Nephron (organoid): ENCODE data around the gene FXYD3.
A peak's percentile ranks its signal among the peaks of the same experiment; 100 is the strongest.

Experiments
- H3K27ac Mint-ChIP-seq, 3 experiments: 2 replicates each; pipeline ENCODE4 v1.8.0; 2020; ENCODE audit warnings: mixed read lengths in 3 of 3, mild to moderate bottlenecking in 2 of 3, moderate library complexity in 1 of 3
- H3K27me3 Mint-ChIP-seq: 2 replicates; pipeline ENCODE4 v1.8.0; 2021; ENCODE audit warnings: low read depth, mild to moderate bottlenecking, moderate library complexity, mixed read lengths
- H3K36me3 Mint-ChIP-seq: 2 replicates; pipeline ENCODE4 v1.8.0; 2020; ENCODE audit warnings: low read depth, mixed read lengths
- H3K4me1 Mint-ChIP-seq: 2 replicates; pipeline ENCODE4 v1.8.0; 2020; ENCODE audit warnings: mixed read lengths
- H3K4me3 Mint-ChIP-seq, 3 experiments: 2 replicates each; pipeline ENCODE4 v1.8.0; 2020; ENCODE audit warnings: mild to moderate bottlenecking in 3 of 3, mixed read lengths in 3 of 3, moderate library complexity in 2 of 3
- H3K9me3 Mint-ChIP-seq: 2 replicates; pipeline ENCODE4 v1.8.0; 2020; ENCODE audit warnings: mixed read lengths
- TF ChIP-seq, protein P1 (sequence below), 3 experiments: fragments of 200-600 bp; sonication (generic); IDR thresholded peaks; one replicate each; pipeline ENCODE4 v1.5.0; 2021; ENCODE audit warnings: antibody characterized with exemption in 3 of 3; ENCODE audit not compliant: unreplicated experiment in 3 of 3

FXYD3 gene

DNA sequence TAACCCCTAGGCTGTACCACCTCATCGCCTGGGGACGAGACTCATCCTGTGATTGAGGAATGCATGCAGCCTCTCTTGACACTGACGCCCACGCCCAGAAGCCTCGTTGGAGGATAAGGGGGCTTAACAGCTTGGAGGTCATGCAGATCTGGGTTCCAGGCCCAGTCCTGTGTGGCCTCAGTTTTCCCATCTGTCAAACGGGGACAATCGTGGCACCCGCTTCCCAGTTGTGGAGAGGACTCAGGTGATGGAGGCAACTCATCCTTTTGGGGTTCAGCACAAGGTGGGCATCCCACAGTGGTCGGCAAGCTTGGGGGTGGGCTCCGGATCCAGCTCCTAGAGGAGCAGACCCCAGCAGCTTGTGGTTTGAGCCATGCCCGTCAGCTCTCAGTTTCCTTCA lies 20.6 kb downstream of the FXYD3 start:
- no peaks in the 10 kb centered on the region for H3K36me3 Mint-ChIP-seq
- no peak overlapping the region for H3K4me3 Mint-ChIP-seq
- peaks cover 45% of the 10 kb centered on the region for H3K4me1 Mint-ChIP-seq
- no peak overlapping the region for H3K27ac Mint-ChIP-seq
- H3K27me3 Mint-ChIP-seq, result peaks cover 22% of the 10 kb centered on the region
- TF ChIP-seq, protein P1, sequence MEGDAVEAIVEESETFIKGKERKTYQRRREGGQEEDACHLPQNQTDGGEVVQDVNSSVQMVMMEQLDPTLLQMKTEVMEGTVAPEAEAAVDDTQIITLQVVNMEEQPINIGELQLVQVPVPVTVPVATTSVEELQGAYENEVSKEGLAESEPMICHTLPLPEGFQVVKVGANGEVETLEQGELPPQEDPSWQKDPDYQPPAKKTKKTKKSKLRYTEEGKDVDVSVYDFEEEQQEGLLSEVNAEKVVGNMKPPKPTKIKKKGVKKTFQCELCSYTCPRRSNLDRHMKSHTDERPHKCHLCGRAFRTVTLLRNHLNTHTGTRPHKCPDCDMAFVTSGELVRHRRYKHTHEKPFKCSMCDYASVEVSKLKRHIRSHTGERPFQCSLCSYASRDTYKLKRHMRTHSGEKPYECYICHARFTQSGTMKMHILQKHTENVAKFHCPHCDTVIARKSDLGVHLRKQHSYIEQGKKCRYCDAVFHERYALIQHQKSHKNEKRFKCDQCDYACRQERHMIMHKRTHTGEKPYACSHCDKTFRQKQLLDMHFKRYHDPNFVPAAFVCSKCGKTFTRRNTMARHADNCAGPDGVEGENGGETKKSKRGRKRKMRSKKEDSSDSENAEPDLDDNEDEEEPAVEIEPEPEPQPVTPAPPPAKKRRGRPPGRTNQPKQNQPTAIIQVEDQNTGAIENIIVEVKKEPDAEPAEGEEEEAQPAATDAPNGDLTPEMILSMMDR (IDR thresholded peaks at IDR 0.05; ENCODE audit: unreplicated experiment in 3 of 3), result no peak
- H3K9me3 Mint-ChIP-seq, result no peaks in the 10 kb centered on the region

DNA sequence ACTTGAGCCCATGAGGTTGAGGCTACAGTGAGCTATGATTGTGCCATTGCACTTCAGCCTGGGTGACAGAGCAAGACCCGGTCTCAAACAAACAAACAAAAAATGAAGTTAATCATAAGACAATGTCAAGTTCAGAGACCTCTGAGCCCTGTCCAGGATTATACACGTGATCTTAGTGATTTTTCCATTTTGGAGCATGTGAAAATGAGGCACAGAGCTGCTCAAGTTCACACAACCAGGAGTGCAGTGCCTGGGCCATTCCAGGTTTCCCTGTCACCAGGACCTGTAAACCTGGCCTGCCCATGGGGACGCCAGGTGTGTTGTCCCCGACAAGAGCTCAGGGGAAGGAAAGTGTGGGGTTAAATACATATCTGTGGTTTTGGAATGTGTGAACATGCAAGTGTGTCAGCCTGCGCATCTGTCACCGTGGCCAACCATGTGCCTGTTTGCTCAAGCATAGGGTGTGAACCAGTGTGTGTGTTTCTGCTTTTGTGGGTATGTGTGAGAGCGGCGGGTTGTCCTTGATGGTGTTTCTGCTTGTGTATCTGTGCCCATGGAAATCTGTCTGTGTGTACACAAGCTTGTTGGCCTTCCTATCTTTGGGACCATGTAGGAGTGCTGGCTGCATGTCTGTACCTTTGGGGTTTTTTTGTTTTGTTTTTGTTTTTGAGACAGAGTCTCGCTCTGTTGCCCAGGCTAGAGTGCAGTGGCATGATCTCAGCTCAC lies 21.5 kb downstream of the FXYD3 start:
- Mint-ChIP-seq H3K9me3 (no peaks in the 10 kb centered on the region), H3K4me1 (peaks cover 53% of the 10 kb centered on the region), H3K4me3 (peak overlapping the region; percentile 13 to 34 (median 31)), H3K27ac (peak overlapping the region; percentile 23 to 80 (median 46)), H3K27me3 (peaks cover 30% of the 10 kb centered on the region), H3K36me3 (no peaks in the 10 kb centered on the region)
- TF ChIP-seq, protein P1 (IDR thresholded peaks at IDR 0.05; ENCODE audit: unreplicated experiment in 3 of 3), result no peak

DNA sequence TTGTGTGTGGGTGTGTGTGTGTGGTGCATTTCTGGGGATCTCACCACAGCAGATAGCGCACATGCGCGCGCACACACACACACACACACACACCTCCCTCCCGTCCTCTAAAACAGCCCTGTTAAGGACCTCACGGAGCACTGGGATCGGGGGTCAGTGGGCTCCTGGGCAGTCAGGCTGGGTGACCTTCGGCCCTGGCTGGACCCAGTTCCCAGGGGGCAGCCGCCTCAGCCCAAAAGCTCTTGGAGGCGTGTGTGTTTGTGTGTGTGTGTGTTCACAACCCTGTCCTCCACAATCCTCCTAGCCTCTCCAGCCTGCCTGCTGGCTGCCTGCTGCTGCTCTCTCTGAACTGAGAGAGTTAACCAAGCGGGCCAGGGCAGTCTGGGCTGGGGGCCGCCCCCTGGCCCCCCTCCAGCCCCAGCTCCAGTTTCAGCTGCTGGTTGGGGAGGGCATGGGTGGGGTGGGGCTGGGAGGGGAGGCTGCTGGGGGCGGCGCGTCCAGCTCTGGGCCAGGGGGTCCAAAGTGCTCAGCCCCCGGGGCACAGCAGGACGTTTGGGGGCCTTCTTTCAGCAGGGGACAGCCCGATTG lies 22.8 kb downstream of the FXYD3 start, which contains the start of gene FXYD1:
FXYD1 (plus strand) TSS at position 520 of the 588 bp plus-strand sequence. CDS start 1,256 bp downstream, outside the sequence.
- TF ChIP-seq, protein P1 (IDR thresholded peaks at IDR 0.05; ENCODE audit: unreplicated experiment in 3 of 3), result no peak
- peak within 1 kb of the TSS; percentile 73 to 92 (median 85) for H3K4me3 Mint-ChIP-seq
- H3K36me3 Mint-ChIP-seq, result no peaks in the 10 kb centered on the region
- H3K4me1 Mint-ChIP-seq, result peaks cover 55% of the 10 kb centered on the region
- H3K27me3 Mint-ChIP-seq, result peaks cover 26% of the 10 kb centered on the region
- H3K27ac Mint-ChIP-seq, result peak within 1 kb of the TSS; percentile 88 to 95 (median 91)
- H3K9me3 Mint-ChIP-seq, result no peaks in the 10 kb centered on the region

DNA sequence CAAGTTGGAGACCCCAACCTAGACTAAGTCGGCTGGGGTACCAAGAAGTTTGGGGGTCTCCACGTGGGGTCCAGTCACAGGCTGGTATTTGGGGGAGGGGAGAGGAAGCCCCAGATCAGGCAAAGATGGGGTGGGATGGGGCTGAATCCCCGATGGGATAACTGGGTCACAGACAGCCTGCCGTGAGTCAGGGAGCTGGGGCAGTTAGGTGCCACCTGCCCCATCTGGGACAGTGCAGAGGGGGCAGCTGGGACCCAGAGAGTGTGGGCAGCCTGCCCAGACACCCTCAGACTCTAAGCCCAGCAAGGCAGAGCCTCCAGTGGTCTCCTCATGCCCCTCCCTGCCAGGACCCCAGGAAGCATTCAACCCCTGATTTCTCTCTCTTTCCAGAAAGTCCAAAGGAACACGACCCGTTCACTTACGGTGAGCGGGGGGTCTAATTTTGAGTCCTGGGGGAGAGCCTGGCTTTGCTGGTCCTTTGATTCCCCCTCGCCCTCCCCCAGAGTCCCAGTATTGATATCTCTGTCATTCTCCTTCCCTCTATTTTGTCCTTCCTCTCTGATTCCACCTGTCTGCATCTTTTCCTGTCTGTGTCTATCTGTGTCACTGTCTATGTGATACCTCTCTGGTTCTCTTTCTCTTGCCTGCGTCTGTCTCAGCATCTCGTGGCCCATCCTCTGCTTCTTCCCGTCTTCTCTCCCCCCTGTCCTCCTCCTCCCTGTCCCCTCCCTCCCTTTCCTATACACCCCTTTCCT lies 24.8 kb downstream of the FXYD3 start:
- Mint-ChIP-seq H3K27me3 (peaks cover 44% of the 10 kb centered on the region), H3K9me3 (no peaks in the 10 kb centered on the region), H3K4me1 (peaks cover 59% of the 10 kb centered on the region), H3K27ac (peak overlapping the region; percentile 67 to 87 (median 87)), H3K36me3 (no peaks in the 10 kb centered on the region), H3K4me3 (peak overlapping the region; percentile 69 to 80 (median 76))
- TF ChIP-seq, protein P1 (IDR thresholded peaks at IDR 0.05; ENCODE audit: unreplicated experiment in 3 of 3), result no peak

DNA sequence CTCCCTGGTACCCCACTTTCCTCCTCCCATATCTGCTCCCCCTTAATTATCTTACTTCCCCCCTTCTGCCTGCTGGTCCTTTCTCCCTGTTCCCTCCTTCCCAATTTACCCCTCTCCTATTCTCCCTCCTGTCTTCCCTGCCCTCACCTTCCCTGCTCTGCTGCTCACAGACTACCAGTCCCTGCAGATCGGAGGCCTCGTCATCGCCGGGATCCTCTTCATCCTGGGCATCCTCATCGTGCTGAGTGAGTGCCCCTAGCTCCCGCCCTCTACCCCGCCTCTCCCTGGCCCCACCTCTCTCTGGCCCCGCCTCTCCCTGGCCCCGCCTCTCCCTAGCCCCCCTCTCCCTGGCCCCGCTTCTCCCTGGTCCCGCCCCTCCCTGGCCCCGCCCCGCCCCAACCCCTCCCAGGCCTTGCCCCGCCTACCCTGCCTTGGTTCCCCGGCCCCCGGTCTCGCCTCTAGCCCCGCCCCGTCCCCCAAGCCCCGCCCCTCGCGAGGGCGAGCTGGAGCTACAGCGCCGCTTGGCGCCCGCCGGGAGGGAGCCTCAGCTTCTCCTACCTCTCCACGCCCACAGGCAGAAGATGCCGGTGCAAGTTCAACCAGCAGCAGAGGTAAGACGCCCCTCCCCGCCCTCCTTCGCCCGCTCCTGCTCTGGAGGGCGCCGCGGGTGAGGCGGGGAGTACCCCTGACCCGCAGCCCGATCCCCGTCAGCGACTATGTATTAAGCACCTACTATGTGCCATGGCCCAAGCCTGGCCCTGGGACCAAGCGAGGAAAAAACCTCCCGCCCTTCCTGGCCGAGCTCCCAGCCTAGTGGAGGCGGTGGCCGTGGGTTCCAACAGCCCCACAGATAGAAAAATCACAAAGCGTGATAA lies 25.6 kb downstream of the FXYD3 start:
- Mint-ChIP-seq H3K9me3 (no peaks in the 10 kb centered on the region), H3K4me3 (peak overlapping the region; percentile 76 to 83 (median 78)), H3K27me3 (peaks cover 47% of the 10 kb centered on the region), H3K27ac (peak overlapping the region; percentile 67 to 87 (median 87)), H3K36me3 (no peaks in the 10 kb centered on the region), H3K4me1 (peaks cover 54% of the 10 kb centered on the region)
- TF ChIP-seq, protein P1 (IDR thresholded peaks at IDR 0.05; ENCODE audit: unreplicated experiment in 3 of 3), result peak in 2 of 3 experiments; percentile 15 to 33
